ENCODE measurements around the gene WIPF3. TPM values are rescaled to one million over a fixed set of nuclear protein-coding genes. Genes with fewer than 3 reads are reported as not detected.

Gene WIPF3
- total RNA-seq, 6 donors from 2014 or later = 0.34 to 1.3 (median 0.96) TPM; not detected in 2

DNA sequence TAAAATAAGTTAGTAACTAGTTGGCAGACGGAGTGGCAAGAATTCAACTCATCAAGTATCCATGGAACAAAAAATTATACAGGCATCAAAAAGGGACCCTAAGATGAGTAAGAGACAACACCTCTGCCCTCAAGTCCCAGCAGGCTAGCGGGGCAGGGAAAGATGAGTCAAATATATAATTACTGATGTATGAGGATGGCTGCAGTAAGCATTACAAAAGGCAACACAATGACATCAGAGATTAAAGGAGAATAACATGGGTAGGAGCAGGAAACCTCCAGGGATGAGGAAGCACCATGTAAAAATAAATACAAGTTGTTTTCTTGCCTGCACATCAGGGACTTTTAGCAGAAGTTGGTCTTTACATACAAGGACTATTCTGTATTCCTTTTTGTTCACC is 133.9 kb downstream of the WIPF3 start:
- H3K27ac ChIP-seq = no peak overlapping the region
- DNase-seq (no peak), ATAC-seq (ENCODE audit: low FRiP score in 2 of 2) (no peak)
- peaks cover 0 to 35% (median 12%) of the 10 kb centered on the region in 4 donors for H3K36me3 ChIP-seq
- no peak overlapping the region for H3K4me3 ChIP-seq
- H3K27me3 ChIP-seq = no peaks in the 10 kb centered on the region
- no peaks in the 10 kb centered on the region for H3K4me1 ChIP-seq
- TF ChIP-seq EP300 (IDR thresholded peaks at IDR 0.05) = no peak
- no peak for TF ChIP-seq POLR2AphosphoS5 (IDR thresholded peaks at IDR 0.05)
- TF ChIP-seq POLR2A (IDR thresholded peaks at IDR 0.05) = no peak
- TF ChIP-seq, protein P1, sequence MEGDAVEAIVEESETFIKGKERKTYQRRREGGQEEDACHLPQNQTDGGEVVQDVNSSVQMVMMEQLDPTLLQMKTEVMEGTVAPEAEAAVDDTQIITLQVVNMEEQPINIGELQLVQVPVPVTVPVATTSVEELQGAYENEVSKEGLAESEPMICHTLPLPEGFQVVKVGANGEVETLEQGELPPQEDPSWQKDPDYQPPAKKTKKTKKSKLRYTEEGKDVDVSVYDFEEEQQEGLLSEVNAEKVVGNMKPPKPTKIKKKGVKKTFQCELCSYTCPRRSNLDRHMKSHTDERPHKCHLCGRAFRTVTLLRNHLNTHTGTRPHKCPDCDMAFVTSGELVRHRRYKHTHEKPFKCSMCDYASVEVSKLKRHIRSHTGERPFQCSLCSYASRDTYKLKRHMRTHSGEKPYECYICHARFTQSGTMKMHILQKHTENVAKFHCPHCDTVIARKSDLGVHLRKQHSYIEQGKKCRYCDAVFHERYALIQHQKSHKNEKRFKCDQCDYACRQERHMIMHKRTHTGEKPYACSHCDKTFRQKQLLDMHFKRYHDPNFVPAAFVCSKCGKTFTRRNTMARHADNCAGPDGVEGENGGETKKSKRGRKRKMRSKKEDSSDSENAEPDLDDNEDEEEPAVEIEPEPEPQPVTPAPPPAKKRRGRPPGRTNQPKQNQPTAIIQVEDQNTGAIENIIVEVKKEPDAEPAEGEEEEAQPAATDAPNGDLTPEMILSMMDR (IDR thresholded peaks at IDR 0.05) = no peak
- 92 to 98% methylated on average over 2 of the region's 2 CpGs for WGBS, 2 donors
- H3K9me3 ChIP-seq = no peaks in the 10 kb centered on the region

GRCh38 chr7:29945259-29945809 is 139.0 kb downstream of the WIPF3 start:
- ATAC-seq (ENCODE audit: low FRiP score in 2 of 2) (no peak), DNase-seq (no peak)
- Histone ChIP-seq H3K9me3 (no peaks in the 10 kb centered on the region), H3K36me3 (peaks cover 0 to 11% (median 1%) of the 10 kb centered on the region in 4 donors), H3K4me1 (no peaks in the 10 kb centered on the region), H3K4me3 (no peak overlapping the region), H3K27ac (no peak overlapping the region), H3K27me3 (no peaks in the 10 kb centered on the region)
- TF ChIP-seq POLR2A (IDR thresholded peaks at IDR 0.05) = no peak
- TF ChIP-seq POLR2AphosphoS5 (IDR thresholded peaks at IDR 0.05) = no peak
- TF ChIP-seq, protein P1 (IDR thresholded peaks at IDR 0.05) = no peak
- no peak for TF ChIP-seq EP300 (IDR thresholded peaks at IDR 0.05)
- WGBS, 2 donors = 96% methylated on average over 4 of the region's 4 CpGs

GRCh38 chr7:29946428-29947186 is 140.3 kb downstream of the WIPF3 start:
- TF ChIP-seq, protein P1 (IDR thresholded peaks at IDR 0.05) = peak in 4 of 6 experiments; percentile 19 to 58 (median 38)
- no peak for TF ChIP-seq EP300 (IDR thresholded peaks at IDR 0.05)
- DNase-seq (peak in 1 of 2 donors; percentile 59), ATAC-seq (ENCODE audit: low FRiP score in 2 of 2) (peak; percentile 38 to 59)
- Histone ChIP-seq H3K4me1 (no peaks in the 10 kb centered on the region), H3K27me3 (no peaks in the 10 kb centered on the region), H3K9me3 (no peaks in the 10 kb centered on the region), H3K4me3 (no peak overlapping the region), H3K27ac (no peak overlapping the region), H3K36me3 (peaks cover 0 to 6% (median 1%) of the 10 kb centered on the region in 4 donors)
- WGBS, 2 donors = 78 to 81% methylated on average over 4 to 5 of the region's 5 CpGs

GRCh38 chr7:29948587-29948986 is 142.3 kb downstream of the WIPF3 start:
- WGBS, 2 donors = 79 to 87% methylated on average over 2 of the region's 2 CpGs
- Histone ChIP-seq H3K4me1 (no peaks in the 10 kb centered on the region), H3K36me3 (peaks cover 0 to 3% (median 0%) of the 10 kb centered on the region in 4 donors), H3K27ac (no peak overlapping the region), H3K9me3 (no peaks in the 10 kb centered on the region), H3K4me3 (no peak overlapping the region), H3K27me3 (no peaks in the 10 kb centered on the region)
- no peak for TF ChIP-seq POLR2A (IDR thresholded peaks at IDR 0.05)
- no peak for TF ChIP-seq POLR2AphosphoS5 (IDR thresholded peaks at IDR 0.05)
- TF ChIP-seq, protein P1 (IDR thresholded peaks at IDR 0.05) = no peak
- ATAC-seq (ENCODE audit: low FRiP score in 2 of 2) (no peak), DNase-seq (no peak)

All from upper lobe of left lung (tissue), 6 donors.